HepG2 (cell line): ENCODE measurements around the gene GALNTL6. TPM values are rescaled to one million over a fixed set of nuclear protein-coding genes. Genes with fewer than 3 reads are reported as not detected.

ENCODE experiments used
- ATAC-seq: fragments of 200-7000 bp; cut with Tn5 transposase; 3 replicates; pipeline ENCODE4 v1.9.1; 2020; ENCODE audit warnings: mild to moderate bottlenecking, moderate library complexity
- BruUV-seq: library from RNA; stranded (reverse); fragments of 400-500 nt; replicated peaks from 2 replicates; lab custom pipeline; 2021; lab: Mats Ljungman, UMichigan
- CTCF ChIA-PET: fragments of 300-600 bp; formaldehyde crosslinking; extraction: SDS; loops from one replicate; lab custom pipeline; 2021; ENCODE audit warnings: low total read pairs, inconsistent platforms, low intra/inter-chr PET ratio; lab: Yijun Ruan, JAX
- POLR2A ChIA-PET: fragments of 350-600 bp; sonication (Branson Sonifier 250); formaldehyde crosslinking; loops from one replicate; lab custom pipeline; 2020; ENCODE audit warnings: antibody characterized with exemption, inconsistent platforms; lab: Yijun Ruan, JAX
- DNase-seq: peaks from one replicate; pipeline ENCODE4 v3.0.0-alpha.2; 2015; ENCODE audit warnings: low spot score
- FAIRE-seq: peaks from 3 replicates; lab custom pipeline; 2011; peaks lifted over from hg19 to GRCh38; lab: Jason Lieb, UNC
- H2AFZ ChIP-seq: one replicate; pipeline ENCODE4 v1.6.1; 2011; ENCODE audit warnings: low read length, inconsistent platforms
- H3K27ac ChIP-seq: fragments of 300-600 bp; 3 replicates; pipeline ENCODE4 v1.8.0; 2011; ENCODE audit warnings: mixed run types, mild to moderate bottlenecking, mixed read lengths, low read length, inconsistent platforms; ENCODE audit not compliant: insufficient read depth; ENCODE audit errors: extremely low read length
- H3K27me3 ChIP-seq, 2 experiments: fragments of 200-600 bp in 1 of 2; 2 replicates in 1 of 2; 3 replicates in 1 of 2; pipeline versions ENCODE4 v1.6.0 to v1.8.0; 2011; ENCODE audit warnings: low read length in 2 of 2, mild to moderate bottlenecking in 2 of 2, moderate library complexity in 2 of 2, inconsistent platforms in 1 of 2; ENCODE audit not compliant: insufficient read depth in 2 of 2, control insufficient read depth in 1 of 2
- H3K36me3 ChIP-seq, 2 experiments: fragments of 200-600 bp in 1 of 2; replicated peaks in 1 of 2; 2 replicates in 1 of 2; 3 replicates in 1 of 2; pipeline versions ENCODE4 v1.5.1 to v1.8.0; 2011; ENCODE audit warnings: low read length in 2 of 2, inconsistent platforms in 1 of 2; ENCODE audit not compliant: insufficient read depth in 2 of 2, control insufficient read depth in 1 of 2
- H3K4me1 ChIP-seq: 2 replicates; pipeline ENCODE4 v1.5.1; 2012; ENCODE audit warnings: low read length, inconsistent platforms; ENCODE audit not compliant: insufficient read depth
- H3K4me2 ChIP-seq: 2 replicates; pipeline ENCODE4 v1.6.0; 2011; ENCODE audit warnings: low read depth, low read length, inconsistent platforms
- H3K4me3 ChIP-seq, 3 experiments: fragments of 200-600 bp in 1 of 3; sonication (generic), shearing (Covaris generic) in 1 of 3; replicated peaks in 1 of 3; 2 replicates each; pipeline ENCODE4 v1.5.1; 2011 to 2016; ENCODE audit warnings: low read length in 3 of 3, inconsistent platforms in 2 of 3, low read depth in 2 of 3, mild to moderate bottlenecking in 2 of 3, control low read depth in 1 of 3, mixed read lengths in 1 of 3; ENCODE audit not compliant: insufficient read depth in 1 of 3
- H3K79me2 ChIP-seq: one replicate; pipeline ENCODE4 v1.6.1; 2011; ENCODE audit warnings: low read length, inconsistent platforms; ENCODE audit not compliant: insufficient read depth
- H3K9ac ChIP-seq: 2 replicates; pipeline ENCODE4 v1.6.0; 2011; ENCODE audit warnings: mild to moderate bottlenecking, low read depth, low read length, inconsistent platforms; ENCODE audit not compliant: insufficient read depth
- H3K9me3 ChIP-seq: 2 replicates; pipeline ENCODE4 v1.5.1; 2012; ENCODE audit warnings: mild to moderate bottlenecking, low read length
- H4K20me1 ChIP-seq: 2 replicates; pipeline ENCODE4 v1.6.0; 2011; ENCODE audit warnings: inconsistent platforms, mild to moderate bottlenecking, low read length, moderate library complexity; ENCODE audit not compliant: insufficient read depth
- GTF3A ChIP-seq: sonication (generic); formaldehyde crosslinking; conservative IDR thresholded peaks from 2 replicates; pipeline ENCODE4 v1.4.0; 2020; ENCODE audit warnings: mild to moderate bottlenecking, missing genetic modification reagents
- KLF15 ChIP-seq: sonication (generic); formaldehyde crosslinking; IDR thresholded peaks from 2 replicates; pipeline ENCODE4 v1.8.1; 2023; ENCODE audit warnings: borderline replicate concordance, mild to moderate bottlenecking, inconsistent platforms, missing genetic modification reagents, mixed read lengths
- MEF2D ChIP-seq: sonication (generic); formaldehyde crosslinking; IDR thresholded peaks from 2 replicates; pipeline ENCODE4 v1.5.1; 2020; ENCODE audit warnings: mild to moderate bottlenecking, missing genetic modification reagents
- SIN3A ChIP-seq: IDR thresholded peaks from 2 replicates; pipeline ENCODE4 v1.6.1; 2011; ENCODE audit warnings: low read depth, mild to moderate bottlenecking, control low read depth, low read length, borderline replicate concordance
- SSRP1 ChIP-seq: IDR thresholded peaks from 2 replicates; pipeline ENCODE4 v1.6.1; 2016; ENCODE audit warnings: control low read depth
- WGBS: methylation state at CpG from one replicate; pipeline ENCODE4 v1.1.6; 2017; ENCODE audit warnings: low lambda C conversion rate; 5-methylcytosine and 5-hydroxymethylcytosine counted together
- in situ Hi-C: cut with HindIII; loops from 2 replicates; pipeline ENCODE4 v1.10.0; 2017; ENCODE audit warnings: low pct_unique_long_range_greater_than_20kb; ENCODE audit not compliant: extremely low pct_ligation_motif_present
- intact Hi-C: fragments of 100-400 bp; cut with micrococcal nuclease; formaldehyde crosslinking; loops from one replicate; pipeline ENCODE4 v1.10.0; 2022; ENCODE audit not compliant: unreplicated experiment
- polyA plus RNA-seq, 8 experiments: library from polyadenylated mRNA; depleted of rRNA in 3 of 8; stranded (reverse) in 7 of 8; unstranded in 1 of 8; fragments of >200 nt; fragmentation: Illumina TruSeq in 4 of 8; extraction: Trizol in 4 of 8; gene quantifications; 2 replicates each; pipeline versions ENCODE4 v1.2.1 to v1.2.3, GENCODE V29; 2011 to 2016; ENCODE audit warnings: low read depth in 4 of 8, missing spikeins in 1 of 8, mixed read lengths in 1 of 8; ENCODE audit not compliant: insufficient read depth in 1 of 8
- total RNA-seq, 5 experiments: library from RNA; depleted of rRNA; stranded (reverse); fragments of >200 nt; fragmentation: Illumina TruSeq; extraction: Trizol; gene quantifications; 2 replicates each; pipeline ENCODE4 v1.2.3, GENCODE V29; 2016; ENCODE audit warnings: low read depth in 1 of 5

Gene GALNTL6
- total and polyA plus RNA-seq, 2 of the 13 experiments (the other 11 are each of a cell fraction or from before 2014, with no cell fraction given): not detected

DNA sequence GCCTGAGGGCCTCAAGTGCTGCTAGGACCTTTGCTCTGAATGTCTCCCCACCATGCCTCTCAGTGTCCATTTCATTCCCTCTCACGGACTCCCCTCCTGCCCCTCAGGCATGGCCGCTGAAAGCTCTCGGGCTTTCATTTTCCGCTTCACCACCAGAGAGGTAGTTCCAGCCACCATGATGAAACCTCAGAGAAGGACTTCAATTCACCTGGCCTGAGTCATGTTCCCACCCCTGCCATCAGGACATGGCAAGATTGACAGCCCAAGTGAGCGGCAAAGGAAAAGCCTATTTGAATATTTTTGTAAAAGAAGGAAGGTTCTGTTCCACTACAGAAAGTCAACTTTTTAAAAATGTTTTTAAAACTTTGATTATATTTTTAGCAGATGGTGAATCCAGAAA, 1106.1 kb downstream of the GALNTL6 start:
- FAIRE-seq: no peak
- ChIA-PET POLR2A (no interaction called here), CTCF (no interaction called here)
- Histone ChIP-seq H2AFZ (no peak overlapping the region), H3K79me2 (no peaks in the 10 kb centered on the region), H3K9me3 (no peaks in the 10 kb centered on the region), H3K27ac (no peak overlapping the region), H3K36me3 (no peaks in the 10 kb centered on the region), H3K4me3 (no peak overlapping the region), H3K4me2 (no peak overlapping the region), H3K4me1 (no peaks in the 10 kb centered on the region), H3K9ac (no peak overlapping the region)
- in situ Hi-C loops: no loop called here
- 10% methylated on average over 5 of the region's 5 CpGs for WGBS
- intact Hi-C loops: no loop called here
- no peak for DNase-seq
- TF ChIP-seq SSRP1 (CRISPR knock-in tag) (no peak), MEF2D (CRISPR knock-in tag) (no peak), GTF3A (CRISPR knock-in tag) (no peak), KLF15 (CRISPR knock-in tag) (no peak)
- TF ChIP-seq, all 625 proteins: peak for 0
- BruUV-seq: no TSS peak
- ATAC-seq: no peak
- H4K20me1 ChIP-seq: no peaks in the 10 kb centered on the region
- H3K27me3 ChIP-seq: no peaks in the 10 kb centered on the region

DNA sequence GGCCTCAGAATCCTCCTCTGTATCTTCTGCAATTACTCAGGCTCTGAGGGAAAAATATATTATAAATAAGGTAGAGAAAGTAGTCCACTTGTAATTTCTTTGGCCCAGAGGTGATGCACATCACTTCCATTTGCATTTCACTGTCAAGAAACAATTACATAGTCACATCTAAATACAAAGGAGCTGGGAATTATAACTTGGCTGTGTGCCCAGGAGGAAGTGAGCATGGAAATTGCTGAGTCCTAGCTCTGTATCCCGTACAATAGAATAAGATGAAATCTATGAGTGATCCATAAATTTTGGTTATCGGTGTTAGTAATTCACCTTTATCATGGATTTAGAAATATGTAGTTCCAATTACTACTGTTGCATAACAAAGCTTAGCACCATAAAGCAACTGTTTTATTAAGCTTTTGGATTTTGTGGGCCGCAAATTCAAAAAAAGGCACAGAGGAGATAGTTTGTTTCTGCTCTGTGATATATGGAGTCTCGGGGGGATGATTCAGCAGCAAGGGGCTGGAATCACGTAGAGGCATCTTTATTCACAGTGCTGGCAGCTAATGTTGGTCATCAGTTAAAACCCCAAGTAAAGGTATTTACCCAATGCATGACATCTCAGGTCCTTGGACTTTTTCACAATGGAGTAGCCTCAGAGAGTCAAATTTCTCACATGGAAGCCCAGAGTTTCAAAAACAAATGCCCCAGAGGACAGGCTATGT, 1114.1 kb downstream of the GALNTL6 start:
- Histone ChIP-seq H4K20me1 (no peaks in the 10 kb centered on the region), H3K27me3 (no peaks in the 10 kb centered on the region), H3K9me3 (no peaks in the 10 kb centered on the region), H3K36me3 (no peaks in the 10 kb centered on the region), H2AFZ (no peak overlapping the region), H3K27ac (no peak overlapping the region), H3K4me2 (no peak overlapping the region), H3K9ac (no peak overlapping the region), H3K4me1 (no peaks in the 10 kb centered on the region), H3K4me3 (no peak overlapping the region), H3K79me2 (no peaks in the 10 kb centered on the region)
- no peak for TF ChIP-seq SIN3A
- FAIRE-seq: no peak
- no peak for DNase-seq
- intact Hi-C loops: no loop called here
- POLR2A ChIA-PET: no interaction called here
- CTCF ChIA-PET: no interaction called here
- no peak for ATAC-seq
- BruUV-seq: no TSS peak
- in situ Hi-C loops: no loop called here
- WGBS: 49% methylated on average over 4 of the region's 5 CpGs
